ENCODE measurements around the gene GIPC1.
"Not testable (repeated sequence)": the region's sequence is repeated elsewhere in the genome, so short reads cannot be mapped to it uniquely, and the experiment has no call there.

Gene GIPC1

DNA sequence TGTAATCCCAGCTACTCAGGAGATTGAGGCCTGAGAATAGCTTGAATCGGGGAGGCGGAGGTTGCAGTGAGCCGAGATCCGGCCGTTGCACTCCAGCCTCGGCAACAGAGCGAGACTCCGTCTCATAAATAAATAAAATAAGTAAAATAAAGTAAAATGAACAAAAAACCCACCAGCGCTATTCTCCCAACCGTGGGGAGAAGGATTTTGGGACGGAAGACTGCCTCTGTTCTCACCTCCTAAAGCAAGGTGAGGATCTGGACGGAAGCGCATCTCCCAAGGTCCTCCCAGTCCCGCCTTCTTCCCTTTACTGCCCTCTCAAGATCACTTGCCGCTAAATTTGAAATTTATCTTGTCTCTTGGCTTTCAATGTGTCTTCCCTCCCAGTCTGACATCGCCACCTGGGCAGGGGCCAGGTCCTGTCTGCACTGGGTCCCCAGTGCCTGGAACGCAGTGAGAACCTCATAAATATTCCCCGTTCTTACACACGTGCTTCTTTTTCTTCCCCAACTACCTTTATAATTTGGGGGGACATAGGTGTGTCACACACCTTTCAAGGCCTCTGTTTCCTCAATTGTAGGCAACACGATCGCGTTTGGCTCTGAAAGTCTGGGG is 23.4 kb upstream of the GIPC1 start:
- peak overlapping the region; percentile 64 for H3K4me3 ChIP-seq (ENCODE audit: low read length)
- no peak for DNase-seq (ENCODE audit: low read depth, low spot score)

- no peak for DNase-seq (ENCODE audit: low read depth, low spot score)
These were observed 22.0 kb upstream of the GIPC1 start, which contains the start of gene DNAJB1 for GRCh38 chr19:14517840-14518505. Gene DNAJB1, minus strand, starts transcription at chr19:14518397. Its CDS starts 48 bp downstream, at chr19:14518349.

GRCh38 chr19:14517446-14517839 is 21.5 kb upstream of the GIPC1 start:
- no peak for DNase-seq (ENCODE audit: low read depth, low spot score)
- peak overlapping the region; percentile 91 for H3K4me3 ChIP-seq (ENCODE audit: low read length)

More at GRCh38 chr19:14517840-14518505, 22.0 kb upstream of the GIPC1 start, which contains the start of gene DNAJB1:
- H3K4me3 ChIP-seq (ENCODE audit: low read length) = peak within 1 kb of the TSS; percentile 91

DNA sequence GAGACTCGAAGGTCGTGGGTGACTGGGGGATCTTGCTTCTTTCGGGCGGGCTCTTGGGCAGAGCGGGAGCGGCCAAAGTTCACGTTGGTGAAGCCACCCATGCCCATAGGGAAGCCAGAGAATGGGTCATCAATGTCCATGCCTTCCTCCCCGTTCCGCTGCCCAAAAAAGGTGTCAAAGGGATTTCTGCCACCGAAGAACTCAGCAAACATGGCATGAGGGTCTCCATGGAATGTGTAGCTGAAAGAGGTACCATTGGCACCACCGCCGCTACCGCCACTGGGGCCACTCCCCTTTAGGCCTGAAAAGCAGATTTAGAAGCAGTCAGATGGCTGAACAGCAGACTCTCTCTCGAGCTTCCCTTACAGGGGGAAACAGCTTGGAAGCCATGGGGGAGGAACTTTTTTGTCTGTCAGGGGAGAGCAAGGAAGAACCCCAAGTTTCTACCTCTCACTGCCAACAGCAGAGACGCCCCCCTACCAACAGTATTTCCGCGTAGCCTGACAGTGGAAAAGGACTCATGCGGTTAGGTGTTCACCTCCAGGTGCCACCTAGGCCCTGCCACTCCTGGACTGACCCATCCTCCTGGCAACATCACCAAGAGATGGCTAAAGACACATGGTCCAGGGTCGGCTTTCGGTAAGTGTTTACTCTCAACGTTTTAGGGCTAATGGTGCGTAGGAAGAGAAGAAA is 21.0 kb upstream of the GIPC1 start:
- DNase-seq (ENCODE audit: low read depth, low spot score) = no peak
- H3K4me3 ChIP-seq (ENCODE audit: low read length) = peak overlapping the region; percentile 91

DNA sequence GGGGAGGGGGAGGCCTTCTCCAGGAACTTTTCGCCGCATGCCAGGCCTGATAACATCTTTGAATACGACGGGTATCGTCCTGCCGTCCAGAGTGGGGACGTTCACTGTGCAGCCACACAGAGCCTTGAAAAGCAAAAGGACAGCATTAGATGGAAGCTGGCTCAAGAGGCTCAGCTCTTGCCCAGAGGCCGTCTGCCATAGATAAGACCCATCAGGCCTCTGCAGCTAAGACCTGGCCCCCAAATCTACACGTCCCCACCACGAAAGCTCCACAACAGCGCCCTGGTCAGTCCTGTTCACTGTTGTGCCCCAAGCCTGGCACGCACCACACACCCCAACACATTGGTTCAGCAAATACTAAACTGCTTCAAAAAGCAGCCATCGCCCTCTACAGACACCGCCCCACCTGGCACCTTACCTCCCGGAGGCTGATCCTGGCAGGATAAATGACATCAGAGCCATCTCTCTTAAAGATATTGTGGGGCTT is 20.2 kb upstream of the GIPC1 start:
- no peak for DNase-seq (ENCODE audit: low read depth, low spot score)
- peak overlapping the region; percentile 91; the same call in 1 of the 2 replicates for H3K4me3 ChIP-seq (ENCODE audit: low read length)

DNA sequence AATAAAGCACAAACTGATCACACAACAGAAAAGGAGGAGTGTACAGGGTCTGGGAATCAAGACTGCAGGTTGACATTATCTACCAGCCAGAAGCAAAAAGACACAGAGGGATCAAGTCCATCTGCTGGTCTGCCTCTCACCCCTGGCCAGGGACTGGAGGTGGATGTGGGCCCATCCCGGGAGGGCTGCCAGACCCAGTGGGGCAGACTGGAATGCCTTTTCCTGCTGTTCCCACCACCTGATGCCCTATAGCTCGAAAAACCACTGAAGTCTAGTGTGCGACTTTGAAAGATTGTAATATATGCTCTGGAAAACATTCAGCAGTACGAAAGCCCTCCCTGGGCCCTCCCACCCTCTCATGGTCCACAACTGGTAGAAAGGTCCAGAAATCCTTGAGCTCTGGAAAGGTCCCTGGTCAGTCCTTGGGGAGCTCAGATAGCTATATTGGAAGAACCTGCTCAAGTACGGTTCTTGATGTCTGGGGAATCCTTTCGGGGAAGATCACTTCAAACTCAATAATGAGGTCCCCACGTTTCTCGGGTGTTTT is 19.6 kb upstream of the GIPC1 start:
- DNase-seq (ENCODE audit: low read depth, low spot score) = no peak
- no peak overlapping the region for H3K4me3 ChIP-seq (ENCODE audit: low read length)

DNA sequence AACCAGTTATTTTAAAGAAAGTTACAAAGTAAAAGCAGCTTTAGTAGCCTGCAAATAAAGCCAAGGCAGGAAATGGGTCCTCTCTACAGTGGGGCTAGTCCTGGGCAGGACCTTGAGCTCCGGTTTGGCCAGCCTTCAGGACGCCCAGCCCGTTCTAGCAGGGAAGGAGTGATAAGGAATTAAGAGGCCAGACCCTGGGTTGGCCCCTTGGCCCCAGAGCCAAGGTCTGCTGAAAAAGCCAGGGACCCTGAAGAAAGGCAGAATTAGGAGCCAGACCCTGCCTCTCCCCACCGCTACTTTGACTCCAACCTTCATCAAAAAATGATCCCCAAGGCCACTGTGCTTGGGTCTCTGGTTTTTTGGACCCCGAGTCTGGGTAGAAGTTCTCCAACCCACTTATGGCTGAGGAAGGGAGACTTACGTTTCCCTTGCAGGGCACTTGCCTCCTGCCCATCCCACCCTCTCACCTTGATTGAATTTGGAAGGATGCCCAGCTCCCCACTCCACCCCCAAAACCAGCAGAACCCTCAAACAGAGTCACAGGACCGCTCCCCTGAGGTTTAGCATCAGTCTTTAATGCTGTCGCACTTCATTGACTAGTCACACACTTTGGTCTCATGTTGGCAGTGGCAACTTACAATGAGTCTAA is 18.4 kb upstream of the GIPC1 start:
- no peak overlapping the region for H3K4me3 ChIP-seq (ENCODE audit: low read length)
- no peak for DNase-seq (ENCODE audit: low read depth, low spot score)

DNA sequence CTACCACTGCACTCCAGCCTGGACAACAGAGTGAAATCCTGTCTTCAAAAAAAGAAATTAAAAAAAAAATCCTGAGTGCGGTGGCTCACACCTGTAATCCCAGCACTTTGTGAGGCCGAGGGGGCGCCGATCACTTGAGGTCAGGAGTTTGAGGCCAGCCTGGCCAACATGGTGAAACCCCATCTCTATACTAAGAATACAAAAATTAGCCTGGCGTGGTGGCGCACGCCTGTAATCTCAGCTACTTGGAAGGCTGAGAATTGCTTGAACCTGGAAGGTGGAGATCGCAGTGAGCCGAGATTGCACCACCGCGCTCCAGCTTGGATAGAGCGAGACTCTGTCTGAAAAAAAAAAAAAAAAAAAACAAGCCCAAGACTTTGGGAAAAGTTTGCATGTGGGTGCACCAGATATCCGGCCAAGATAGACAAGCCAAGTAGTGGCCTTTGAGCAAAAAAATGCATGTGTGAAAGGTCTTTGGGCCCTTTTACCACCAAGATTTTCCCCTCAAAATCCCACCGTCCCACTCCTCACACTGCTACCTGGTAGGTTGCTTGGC is 16.6 kb upstream of the GIPC1 start:
- no peak for DNase-seq (ENCODE audit: low read depth, low spot score)
- no peak overlapping the region for H3K4me3 ChIP-seq (ENCODE audit: low read length)

- no peak for DNase-seq (ENCODE audit: low read depth, low spot score)
- H3K4me3 ChIP-seq (ENCODE audit: low read length) = no peak overlapping the region
These were observed 15.3 kb upstream of the GIPC1 start for GRCh38 chr19:14511229-14511593.

DNA sequence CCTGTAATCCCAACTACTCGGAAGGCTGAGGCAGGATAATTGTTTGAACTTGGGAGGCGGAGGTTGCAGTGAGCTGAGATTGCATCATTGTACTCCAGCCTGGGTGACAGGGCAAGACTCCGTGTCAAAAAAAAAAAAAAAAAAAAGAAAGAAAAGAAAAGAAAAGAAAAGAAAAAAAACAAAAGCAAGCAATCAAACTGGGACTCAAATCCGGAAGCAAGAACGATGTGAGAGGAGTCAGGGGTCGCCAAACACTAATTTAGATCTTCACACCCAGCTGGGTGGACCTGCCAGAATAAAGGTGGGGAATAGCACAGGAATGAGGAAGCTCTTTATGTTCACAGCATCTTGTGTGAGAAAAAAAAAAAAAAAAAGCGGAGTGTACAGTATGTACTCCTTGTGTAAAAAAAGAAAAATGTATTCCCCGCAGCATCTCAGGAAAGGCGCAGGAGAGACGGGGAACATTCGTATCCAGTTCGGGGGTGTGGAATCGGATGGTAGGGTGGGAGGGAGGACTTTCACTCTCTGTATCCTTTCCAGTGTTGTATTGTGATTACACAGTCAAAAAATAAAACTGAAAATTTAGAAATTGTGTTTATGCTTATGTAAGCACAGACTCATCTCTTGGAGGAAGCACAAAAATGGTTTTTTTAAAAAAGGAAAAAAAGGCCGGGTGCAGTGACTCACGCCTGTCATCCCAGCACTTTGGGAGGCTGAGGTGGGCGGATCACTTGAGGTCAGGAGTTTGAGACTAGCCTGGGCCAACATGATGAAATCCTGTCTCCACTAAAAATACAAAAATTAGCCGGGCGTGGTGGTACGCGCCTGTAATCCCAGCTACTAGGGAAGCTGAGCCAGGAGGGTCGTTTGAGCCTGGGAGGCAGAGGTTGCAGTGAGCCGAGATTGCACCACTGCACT is 14.6 kb upstream of the GIPC1 start:
- DNase-seq (ENCODE audit: low read depth, low spot score) = no peak
- no peak overlapping the region for H3K4me3 ChIP-seq (ENCODE audit: low read length)

DNA sequence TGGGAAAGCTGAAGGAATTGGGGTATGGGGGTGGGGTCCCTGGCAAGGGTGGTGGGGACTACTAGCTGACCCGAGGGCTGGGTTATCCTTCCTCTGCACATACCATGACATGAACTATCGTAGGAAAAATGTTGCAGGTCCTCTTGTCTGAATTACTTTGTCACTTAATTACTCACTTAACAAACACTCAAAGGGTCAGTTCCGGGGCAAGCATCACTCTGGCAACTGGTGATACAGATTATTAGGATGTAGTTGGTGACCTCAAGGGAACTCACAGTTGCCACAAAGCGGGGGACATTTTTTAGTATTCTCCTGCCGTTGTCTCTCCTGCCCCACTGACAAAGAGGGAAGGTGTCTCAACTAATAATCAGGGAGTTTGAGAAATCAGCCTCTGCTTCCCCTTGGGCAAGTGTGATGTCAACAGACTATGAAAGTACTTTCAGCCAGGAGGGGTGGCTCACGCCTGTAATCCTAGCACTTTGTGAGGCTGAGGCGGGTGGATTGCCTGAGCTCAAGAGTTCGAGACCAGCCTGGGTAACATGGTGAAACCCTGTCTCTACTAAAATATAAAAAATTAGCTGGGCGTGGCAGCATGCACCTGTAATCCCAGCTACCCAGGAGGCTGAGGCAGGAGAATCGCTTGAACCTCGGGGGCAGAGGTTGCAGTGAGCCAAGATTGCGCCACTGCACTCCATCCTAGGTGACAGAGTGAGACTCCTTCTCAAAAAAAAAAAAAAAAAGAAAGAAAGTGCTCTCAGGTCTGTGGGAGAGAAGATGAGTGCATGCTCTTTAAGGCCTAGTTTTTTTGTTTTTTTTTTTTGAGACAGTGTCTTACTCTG is 12.0 kb upstream of the GIPC1 start:
- no peak for DNase-seq (ENCODE audit: low read depth, low spot score)
- H3K4me3 ChIP-seq (ENCODE audit: low read length) = no peak overlapping the region

- no peak overlapping the region for H3K4me3 ChIP-seq (ENCODE audit: low read length)
- peak; percentile 60 for DNase-seq (ENCODE audit: low read depth, low spot score)
These were observed 9.7 kb upstream of the GIPC1 start for GRCh38 chr19:14505488-14506239.

DNA sequence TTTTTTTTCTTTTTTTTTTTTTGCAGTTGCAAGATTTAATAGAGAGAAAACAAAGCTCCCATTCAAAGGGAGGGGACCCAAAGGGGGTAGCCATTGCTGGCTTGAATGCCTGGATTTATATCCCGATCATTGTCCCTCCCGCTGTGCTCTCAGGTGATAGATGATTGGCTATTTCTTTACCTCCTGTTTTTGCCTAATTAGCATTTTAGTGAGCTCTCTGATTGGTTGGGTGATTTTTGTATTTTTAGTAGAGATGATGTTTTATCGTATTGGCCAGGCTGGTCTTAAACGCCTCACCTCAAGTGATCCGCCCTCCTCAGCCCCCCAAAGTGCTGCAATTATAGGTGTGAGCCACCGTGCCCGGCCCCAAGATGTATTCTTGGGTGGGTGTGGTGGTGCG is 8.6 kb upstream of the GIPC1 start:
- not testable (repeated sequence) for H3K4me3 ChIP-seq (ENCODE audit: low read length); DNase-seq (ENCODE audit: low read depth, low spot score)

- no peak for DNase-seq (ENCODE audit: low read depth, low spot score)
- no peak overlapping the region for H3K4me3 ChIP-seq (ENCODE audit: low read length)
These were observed 7.4 kb upstream of the GIPC1 start for GRCh38 chr19:14503285-14503684.

DNA sequence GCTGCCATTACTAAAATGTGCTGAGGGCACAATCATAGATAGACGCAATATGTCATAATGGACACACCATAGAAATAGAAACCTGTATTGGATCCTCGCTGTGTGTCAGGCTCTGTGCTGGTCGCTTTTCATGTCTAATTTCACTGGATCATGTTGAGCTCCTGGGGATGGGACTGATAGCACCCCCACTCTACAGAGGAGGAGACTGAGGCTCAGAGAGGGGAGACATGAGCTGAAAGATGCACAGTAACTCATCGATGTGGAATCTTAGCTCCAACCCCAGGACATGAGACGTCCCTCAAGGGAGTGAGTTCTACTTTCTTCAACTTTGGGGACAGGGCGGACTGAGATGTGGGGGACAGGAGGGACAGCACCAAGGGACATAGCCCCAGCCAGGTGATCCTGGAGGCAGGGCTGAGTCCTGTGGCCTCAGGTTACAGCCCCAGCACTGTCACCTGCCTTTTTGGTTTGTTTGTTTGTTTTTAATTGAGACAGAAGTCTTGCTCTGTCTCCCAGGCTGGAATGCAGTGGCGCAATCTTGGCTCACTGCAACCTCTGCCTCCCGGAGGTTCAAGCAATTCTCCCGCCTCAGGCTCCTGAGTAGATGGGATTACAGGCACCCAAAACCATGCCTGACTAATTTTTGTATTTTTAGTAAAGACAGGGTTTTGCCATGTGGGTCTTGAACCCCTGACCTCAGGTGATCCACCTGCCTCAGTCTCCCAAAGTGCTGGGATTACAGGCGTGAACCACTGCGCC is 6.6 kb upstream of the GIPC1 start:
- H3K4me3 ChIP-seq (ENCODE audit: low read length) = no peak overlapping the region
- no peak for DNase-seq (ENCODE audit: low read depth, low spot score)

Measured in Jurkat, Clone E6-1 (cell line).